Measurements from ENCODE around the gene SEMG1.

GRCh38 chr20:45191926-45192325 is 14.9 kb upstream of the SEMG1 start:
- TF ChIP-seq CTCF (optimal IDR thresholded peaks at IDR 0.05 in 1 of 3, IDR thresholded peaks at IDR 0.05 in 1 of 3, conservative IDR thresholded peaks at IDR 0.05 in 1 of 3; ENCODE audit: extremely low read depth in 1 of 3, insufficient read depth in 2 of 3, low read length in 3 of 3) (no peak), EZH2 (IDR thresholded peaks at IDR 0.05; ENCODE audit: low read length) (no peak)
